CD4-positive, alpha-beta T cell treated with Interferon gamma for 1 hour (primary cell): ENCODE measurements around the gene CD2.

Experiments
- DNase-seq: peaks from one replicate; pipeline ENCODE4 v3.0.0-alpha.2; 2020

The CD2 gene

DNA sequence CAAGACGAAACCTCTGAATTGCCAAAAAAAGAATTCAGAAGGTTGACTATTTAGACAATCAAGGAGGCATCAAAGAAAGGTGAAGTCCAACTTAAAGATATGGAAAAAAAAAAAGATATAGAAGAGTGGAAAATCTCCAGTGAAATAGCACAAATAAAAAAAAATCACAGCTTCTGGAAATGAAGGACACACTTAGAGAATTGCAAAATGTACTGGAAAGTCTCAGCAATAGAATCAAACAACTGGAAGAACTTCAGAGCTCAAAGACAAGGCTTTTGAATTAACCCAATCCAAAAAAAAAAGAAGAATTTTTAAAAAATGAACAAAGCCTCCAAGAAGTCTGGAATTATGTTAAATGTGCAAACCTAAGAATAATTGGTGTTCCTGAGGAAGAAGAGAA lies 31.8 kb downstream of the CD2 start:
- DNase-seq, result no peak

DNA sequence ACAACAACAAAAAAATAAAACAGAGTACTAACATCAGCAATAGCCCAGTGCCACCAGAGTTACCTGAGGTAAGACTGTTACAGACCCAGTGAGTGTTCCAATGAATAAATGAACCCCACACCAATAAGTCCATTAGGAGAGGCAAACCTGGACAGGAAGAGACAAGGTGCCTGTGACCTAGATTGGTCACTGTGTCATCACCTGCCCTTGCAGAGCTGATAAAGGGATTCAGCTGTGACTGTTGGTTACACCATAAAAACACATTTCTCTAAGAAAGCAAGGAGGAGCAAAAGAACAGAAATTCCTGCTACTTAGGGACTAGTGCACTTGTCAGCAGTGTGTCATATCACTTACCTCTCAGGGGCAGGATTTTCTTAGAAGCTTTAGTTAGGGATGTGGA lies 37.5 kb downstream of the CD2 start:
- DNase-seq, result no peak

DNA sequence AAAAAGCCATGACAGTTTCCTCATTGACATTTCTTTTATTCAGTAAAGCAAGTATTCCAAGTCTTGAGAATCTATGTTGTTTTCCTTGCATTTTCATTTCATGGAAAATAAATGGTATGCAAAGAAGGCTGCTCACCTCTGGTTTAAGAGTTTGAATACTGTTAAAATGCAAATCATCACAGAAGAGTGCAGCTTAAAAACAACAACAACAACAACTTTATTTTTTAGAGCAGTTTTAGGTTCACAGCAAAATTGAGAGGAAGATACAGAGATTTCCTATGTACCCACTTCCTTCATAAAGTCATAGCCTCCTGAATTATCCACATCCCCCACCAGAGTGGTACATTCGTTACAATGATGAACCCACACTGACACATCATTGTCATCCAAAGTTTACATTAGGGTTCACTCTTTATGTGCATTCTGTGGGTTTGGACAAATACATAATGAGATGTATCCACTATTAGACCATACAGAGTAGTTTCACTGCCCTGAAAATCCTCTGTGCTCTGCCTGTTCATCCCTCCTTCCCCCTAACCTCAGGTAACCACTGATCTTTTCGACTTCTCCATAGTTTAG lies 39.2 kb downstream of the CD2 start:
- no peak for DNase-seq

DNA sequence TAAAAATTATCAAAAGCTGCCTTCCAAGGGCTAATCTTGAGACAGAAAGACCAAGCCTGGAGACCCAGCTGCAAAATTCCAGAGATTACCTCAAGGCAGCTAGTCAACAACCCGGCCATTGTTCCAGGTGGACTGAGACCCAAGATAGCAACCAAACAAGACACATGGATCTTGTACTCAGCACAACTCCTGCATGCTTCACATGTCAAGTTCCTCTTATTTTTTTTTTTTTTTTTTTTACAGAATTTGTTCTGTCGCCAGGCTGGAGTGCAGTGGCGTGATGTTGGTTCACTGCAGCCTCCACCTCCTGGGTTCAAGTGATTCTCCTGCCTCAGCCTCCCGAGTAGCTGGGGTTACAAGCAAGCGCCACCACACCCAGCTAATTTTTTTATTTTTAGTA lies 40.1 kb downstream of the CD2 start:
- no peak for DNase-seq

DNA sequence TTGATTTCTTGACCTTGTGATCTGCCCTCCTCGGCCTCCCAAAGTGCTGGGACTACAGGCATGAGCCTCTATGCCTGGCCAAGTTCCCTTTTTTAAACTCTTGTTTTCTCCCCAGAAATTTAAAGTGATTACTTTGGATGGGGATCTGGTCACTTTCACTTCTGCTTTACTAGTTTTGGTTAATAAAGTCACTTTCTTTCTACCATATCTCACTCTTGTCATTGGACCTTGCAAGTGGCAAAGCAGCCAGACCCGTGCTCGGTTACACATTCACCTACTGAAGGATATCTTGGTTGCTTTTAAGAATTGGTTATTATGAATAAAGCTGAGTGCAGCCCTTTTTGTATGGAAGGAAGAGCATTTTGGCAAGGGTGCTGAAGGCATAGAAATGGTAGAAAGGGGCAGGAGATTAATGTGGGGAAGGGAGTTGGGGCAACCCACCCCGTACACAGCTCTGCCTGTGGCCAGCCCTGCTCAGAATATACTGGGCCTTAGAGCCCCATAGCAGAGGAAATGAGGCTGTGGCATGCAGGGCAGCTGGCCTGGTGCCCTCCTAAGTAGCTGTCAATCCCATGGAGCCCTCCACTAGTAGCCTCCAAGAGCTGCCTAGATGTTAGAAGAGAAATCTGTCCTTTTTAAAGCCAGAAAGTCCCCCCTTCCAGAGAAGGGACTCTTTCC lies 40.7 kb downstream of the CD2 start:
- no peak for DNase-seq

DNA sequence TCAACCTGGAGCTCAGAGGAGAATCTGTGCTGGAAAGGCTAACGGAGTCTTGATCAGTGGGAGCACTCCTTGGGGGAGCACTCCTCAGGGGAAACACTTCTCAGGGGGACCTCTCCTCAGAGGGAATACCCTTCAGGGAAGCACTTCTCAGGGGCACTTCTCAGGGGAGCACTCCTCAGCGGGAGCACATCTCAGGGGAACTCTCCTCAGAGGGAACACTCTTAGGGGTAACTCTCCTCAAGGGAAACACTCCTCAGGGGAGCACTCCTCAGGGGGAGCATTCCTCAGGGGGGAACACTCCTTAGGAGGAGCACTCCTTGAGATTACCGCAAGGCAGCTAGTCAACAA lies 41.2 kb downstream of the CD2 start:
- no peak for DNase-seq

DNA sequence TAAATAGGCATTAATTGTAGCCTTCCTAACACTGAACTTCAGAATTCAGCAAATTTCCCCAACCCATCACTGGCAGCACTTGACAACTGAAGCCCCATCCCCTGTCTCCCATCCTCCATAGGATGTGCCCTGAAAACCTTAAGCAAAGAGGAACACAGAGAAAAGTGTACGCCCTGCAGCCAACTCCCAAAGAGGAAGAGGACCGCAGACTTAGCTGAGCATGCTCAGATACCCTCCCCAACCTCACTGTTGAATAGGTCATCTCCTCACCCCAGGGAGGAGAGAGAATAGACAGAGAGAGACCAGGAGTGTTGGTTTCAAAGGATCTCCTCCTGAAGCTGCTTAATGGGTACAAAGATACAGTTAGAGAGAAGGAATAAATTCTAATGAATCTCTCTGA lies 50.5 kb downstream of the CD2 start:
- no peak for DNase-seq

DNA sequence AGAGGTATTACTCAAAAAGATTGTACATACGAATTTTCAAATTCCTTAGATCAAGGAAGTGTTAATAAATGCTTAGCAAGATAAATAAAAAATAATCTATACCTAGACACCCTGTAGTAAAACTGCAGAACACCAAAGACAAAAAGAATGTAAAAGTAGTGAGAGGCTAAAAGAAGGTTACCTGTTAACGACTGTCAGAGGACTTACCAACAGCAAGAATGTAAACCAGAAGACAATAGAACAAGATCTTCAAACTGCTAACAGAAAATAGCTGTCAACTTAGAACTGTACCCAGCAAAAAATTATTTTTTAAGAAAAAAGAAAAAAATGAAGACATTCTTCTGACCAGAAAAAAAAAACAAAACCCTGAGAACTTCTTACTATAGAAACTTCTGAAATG lies 51.2 kb downstream of the CD2 start:
- DNase-seq, result no peak

DNA sequence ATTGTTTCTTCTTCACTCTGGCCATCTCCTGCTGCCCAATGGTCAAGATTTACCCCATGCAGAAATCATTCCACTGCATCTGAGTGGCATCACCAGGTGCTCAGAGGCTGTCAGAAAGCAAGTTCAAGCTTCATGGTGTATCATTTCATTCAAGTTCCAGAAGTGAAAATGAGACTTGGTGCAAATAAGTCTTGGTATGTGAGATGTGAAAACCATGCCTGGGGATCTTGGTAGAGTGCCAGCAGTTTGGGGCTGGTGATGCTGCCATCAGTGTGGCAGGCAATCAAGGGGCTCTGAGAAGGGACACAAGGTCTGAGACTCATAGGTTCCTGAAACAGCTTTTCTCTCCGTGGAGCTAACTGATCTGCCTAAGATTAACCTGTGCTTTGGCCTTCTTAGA lies 52.0 kb downstream of the CD2 start:
- peak; percentile 25 for DNase-seq

DNA sequence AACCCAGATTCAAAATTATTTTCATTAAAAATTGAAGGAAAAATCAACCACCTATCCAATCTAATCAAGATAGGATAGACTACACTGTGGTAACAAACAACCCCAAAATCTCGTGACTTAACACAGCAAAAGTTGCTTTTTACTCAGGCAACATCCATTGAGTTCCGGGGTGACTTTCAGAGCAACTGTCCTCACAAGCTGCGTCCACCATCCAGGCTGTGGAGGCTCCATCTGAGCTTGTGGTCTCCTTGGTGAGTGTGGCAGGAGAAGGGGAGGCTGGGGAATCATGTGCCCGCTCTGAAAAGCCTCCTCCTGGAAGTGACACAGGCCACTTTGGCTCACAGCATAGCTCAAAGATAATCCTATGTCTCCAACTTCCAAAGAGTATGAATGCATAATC lies 52.4 kb downstream of the CD2 start:
- DNase-seq, result no peak

DNA sequence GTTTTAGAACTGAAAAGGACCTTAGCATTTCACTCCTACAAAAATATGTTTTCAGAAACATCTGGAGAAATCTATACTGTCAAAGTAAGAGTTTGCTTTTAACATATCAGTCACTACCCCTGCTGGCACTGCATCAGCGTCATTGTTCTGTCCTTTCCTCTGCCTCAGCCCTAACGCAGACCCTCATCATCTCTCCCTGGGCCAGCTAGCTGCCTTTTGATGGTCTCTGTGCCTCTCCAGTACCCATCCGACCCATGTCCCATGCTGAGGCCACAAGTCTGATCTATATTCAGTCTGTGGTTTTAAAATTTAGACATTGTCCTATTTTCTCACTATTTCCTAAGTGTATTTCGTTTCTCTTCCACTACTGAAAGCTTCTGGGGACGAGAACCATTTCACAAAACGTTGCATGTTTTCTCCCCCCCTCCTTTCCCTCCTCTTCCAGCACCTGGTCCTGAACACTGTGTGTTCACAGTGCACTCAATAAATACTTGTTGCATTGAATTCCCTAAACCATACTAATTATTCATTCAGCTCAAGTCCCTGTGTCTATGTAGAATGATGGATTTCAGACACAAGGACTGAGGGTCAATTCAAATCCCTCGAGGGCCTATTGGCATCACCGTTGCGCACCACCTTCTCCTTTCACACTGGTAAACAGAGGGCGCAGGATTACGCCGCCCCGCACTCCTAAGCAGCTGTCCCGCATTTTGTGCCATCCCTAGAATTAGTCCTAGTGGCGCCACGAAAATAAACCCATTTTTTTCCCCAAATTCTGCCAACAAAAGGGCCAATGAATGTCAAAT lies 53.4 kb downstream of the CD2 start:
- no peak for DNase-seq

DNA sequence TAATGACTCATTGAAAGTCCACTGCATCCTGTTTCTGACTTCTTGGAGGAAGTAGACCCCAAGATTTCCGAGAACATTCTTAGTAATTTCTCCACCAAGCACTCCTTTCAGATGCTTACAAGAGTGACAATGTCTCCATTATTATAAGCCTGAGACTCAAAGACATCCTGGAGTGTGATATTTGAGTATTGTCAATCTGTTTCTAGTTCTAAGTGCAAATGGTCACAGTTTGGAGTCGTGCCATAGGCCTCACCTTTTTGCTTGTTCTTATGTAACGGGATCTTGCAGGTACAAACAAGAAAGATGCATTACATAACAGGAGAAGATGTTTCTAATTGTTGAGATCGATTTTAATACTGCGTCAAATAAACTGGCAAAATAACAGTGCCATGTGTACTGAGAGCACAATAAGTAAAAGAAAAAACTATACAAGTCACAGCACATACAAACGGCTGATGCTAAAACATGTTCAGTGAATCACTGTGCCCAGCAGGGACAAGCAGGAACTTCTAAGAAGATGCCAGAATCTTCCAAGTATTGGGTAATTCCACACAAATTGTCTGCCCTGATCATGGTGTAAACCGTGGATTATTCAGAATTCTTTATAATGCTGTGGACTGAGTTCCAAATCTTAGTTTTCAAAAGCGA lies 54.1 kb downstream of the CD2 start:
- DNase-seq, result no peak

DNA sequence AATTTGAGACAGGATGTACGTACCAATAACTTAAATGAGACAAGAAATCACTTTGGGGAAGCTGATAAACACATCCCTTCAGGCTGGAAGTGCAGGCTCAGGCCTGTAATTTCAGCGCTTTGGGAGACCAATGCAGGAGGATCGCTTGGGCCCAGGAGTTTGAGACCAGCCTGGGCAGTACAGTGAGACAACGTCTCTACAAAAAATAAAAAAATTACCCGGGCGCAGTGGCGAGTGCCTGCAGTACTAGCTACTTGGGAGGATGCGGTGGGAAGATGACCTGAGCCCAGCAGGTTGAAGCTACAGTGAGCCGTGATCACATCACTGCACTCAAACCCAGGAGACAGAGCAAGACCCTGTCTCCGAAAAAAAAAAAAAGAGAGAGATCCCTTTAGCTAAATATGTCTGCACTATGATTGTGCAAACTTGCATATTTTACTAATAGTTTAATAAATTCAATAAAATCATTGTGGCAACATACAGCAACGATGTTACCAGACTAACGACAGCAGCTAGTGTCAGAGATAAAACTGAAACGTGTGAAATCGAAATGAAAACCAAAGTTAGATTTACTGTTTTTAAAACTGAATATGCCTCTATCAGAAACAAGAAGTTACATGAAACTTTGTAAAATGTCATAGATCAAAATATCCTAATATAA lies 54.7 kb downstream of the CD2 start:
- no peak for DNase-seq

DNA sequence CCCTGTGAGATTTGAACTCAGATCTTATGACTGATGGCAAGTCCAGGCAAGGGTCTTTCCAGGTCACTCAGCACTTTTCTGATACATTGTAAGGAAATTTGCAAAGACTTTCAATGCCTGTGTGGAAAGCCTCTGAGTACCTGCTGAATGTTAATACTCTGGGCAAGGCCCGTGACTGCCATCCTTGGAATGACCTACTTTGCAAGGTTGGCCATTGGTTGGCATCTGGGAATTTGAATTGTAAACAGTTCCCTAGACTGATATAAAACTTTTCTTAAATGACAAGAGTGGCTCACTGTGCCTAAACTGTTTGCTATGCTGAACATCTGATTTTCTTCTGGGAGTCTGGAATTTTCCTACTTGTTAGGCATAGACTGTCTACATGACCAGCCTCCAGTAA lies 57.1 kb downstream of the CD2 start:
- no peak for DNase-seq

DNA sequence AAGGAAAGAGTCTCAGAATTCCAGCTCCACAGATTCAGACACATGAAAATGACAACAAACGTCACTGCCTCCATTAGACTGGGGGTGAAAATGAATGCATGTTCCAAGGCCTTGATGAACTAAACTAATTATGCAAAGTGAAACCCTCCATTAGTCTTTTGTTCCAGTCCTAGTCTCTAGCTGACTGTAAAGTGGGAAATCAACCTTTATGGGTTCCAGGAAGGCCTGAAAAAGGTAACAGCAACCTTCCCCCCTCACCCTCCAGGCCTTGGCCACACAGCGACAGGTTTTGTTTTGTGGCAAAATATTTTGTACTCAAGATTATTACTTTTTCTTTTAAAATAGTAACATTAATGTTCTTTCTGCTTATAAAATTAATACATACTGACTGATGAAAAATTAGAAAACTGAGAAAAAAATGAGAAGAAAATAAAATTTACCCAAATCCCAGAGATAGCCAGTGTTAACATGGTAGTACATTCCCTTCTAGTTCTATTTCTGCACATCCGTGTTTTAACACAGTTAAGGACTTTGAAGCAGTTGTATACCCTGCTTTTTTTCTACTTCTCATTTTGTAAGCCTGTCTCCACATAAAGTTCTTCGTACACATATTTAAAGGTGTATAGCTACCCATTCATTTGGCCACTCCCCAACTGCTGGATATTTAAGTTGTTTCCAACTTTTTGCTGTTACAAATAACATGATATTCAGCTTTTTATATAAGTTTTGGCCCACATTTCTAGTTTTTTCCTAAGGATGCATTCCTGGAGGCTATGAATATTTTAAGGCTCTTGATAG lies 60.9 kb downstream of the CD2 start:
- no peak for DNase-seq

DNA sequence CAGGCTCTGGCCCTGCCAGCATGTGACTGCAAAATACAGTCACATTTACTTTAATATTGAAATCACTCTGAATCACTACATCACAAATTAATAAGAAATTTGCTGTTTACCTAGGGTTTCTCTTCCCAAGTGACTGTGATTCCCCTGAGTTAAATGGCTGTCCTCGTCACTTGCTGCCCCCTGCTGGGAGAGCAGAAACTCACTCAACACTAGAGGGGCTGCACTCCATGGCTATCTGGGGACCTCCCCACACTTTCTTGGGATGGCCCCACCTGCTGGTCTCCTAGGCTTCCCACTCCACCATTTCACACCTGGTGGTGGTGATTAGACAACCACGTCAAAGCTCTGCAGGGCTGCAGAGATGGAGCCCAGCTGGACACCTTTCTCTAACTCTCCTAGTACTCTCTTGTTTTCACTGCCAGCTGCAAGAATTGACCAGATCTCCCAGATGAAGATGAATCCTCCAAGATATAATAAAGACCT lies 63.4 kb downstream of the CD2 start:
- DNase-seq, result peak; percentile 73
